ENCODE results near the gene PDXDC1. TPM values are rescaled to one million over a fixed set of nuclear protein-coding genes. Genes with fewer than 3 reads are reported as not detected.
A peak's percentile ranks its signal among the peaks of the same experiment; 100 is the strongest.
"Not testable (repeated sequence)": the region's sequence is repeated elsewhere in the genome, so short reads cannot be mapped to it uniquely, and the experiment has no call there.

The PDXDC1 gene
- total RNA-seq, 3 donors from 2014 or later (not counting 1 experiment from before 2014, with no cell fraction given) = 72.7 to 88.2 (median 75.1) TPM

- H3K4me3 Mint-ChIP-seq = peak overlapping the region; percentile 85
- DNase-seq = peak; percentile 53 to 77
- intact Hi-C loops (cut with micrococcal nuclease) = not testable (repeated sequence)
Observed at GRCh38 chr16:14975418-14976194, 780 bp downstream of the PDXDC1 start.

GRCh38 chr16:14976971-14977736 is 2.3 kb downstream of the PDXDC1 start:
- H3K27ac ChIP-seq (ENCODE audit: low read length); DNase-seq; intact Hi-C loops (cut with micrococcal nuclease); H3K4me3 Mint-ChIP-seq; H3K27me3 ChIP-seq (ENCODE audit: control insufficient read depth, insufficient read depth, low read length); ATAC-seq; H3K4me3 ChIP-seq (ENCODE audit: low read length); H3K36me3 Mint-ChIP-seq; H3K27me3 Mint-ChIP-seq (ENCODE audit: low read depth in 2 of 2); H3K9me3 ChIP-seq (ENCODE audit: control insufficient read depth, insufficient read depth, low read length); H3K9me3 Mint-ChIP-seq; H3K36me3 ChIP-seq (ENCODE audit: control insufficient read depth, insufficient read depth, low read length): not testable (repeated sequence)
- Mint-ChIP-seq H3K4me1 (peaks cover 9 to 21% of the 10 kb centered on the region in 2 donors), H3K27ac (peak overlapping the region in 1 of 2 donors; percentile 51)
- H3K4me1 ChIP-seq (ENCODE audit: control insufficient read depth, insufficient read depth, low read length) = peaks cover 18% of the 10 kb centered on the region
- 80% methylated on average over 7 of the region's 16 CpGs for WGBS (ENCODE audit: insufficient coverage)

More at GRCh38 chr16:14975418-14976194, 780 bp downstream of the PDXDC1 start:
- not testable (repeated sequence) for H3K9me3 ChIP-seq (ENCODE audit: control insufficient read depth, insufficient read depth, low read length); H3K9me3 Mint-ChIP-seq; H3K36me3 Mint-ChIP-seq; H3K27ac ChIP-seq (ENCODE audit: low read length); H3K27me3 Mint-ChIP-seq (ENCODE audit: low read depth in 2 of 2); H3K36me3 ChIP-seq (ENCODE audit: control insufficient read depth, insufficient read depth, low read length); H3K27me3 ChIP-seq (ENCODE audit: control insufficient read depth, insufficient read depth, low read length)
- peaks cover 9 to 14% of the 10 kb centered on the region in 2 donors for H3K4me1 Mint-ChIP-seq
- Histone ChIP-seq H3K4me1 (ENCODE audit: control insufficient read depth, insufficient read depth, low read length) (peaks cover 18% of the 10 kb centered on the region), H3K4me3 (ENCODE audit: low read length) (peak overlapping the region; percentile 83)
- peak in 1 of 3 donors; percentile 13 for ATAC-seq
- WGBS (ENCODE audit: insufficient coverage) = 7% methylated on average over 22 of the region's 47 CpGs
- peak overlapping the region; percentile 51 to 84 for H3K27ac Mint-ChIP-seq

GRCh38 chr16:14978281-14978680 is 3.5 kb downstream of the PDXDC1 start:
- DNase-seq; H3K27me3 ChIP-seq (ENCODE audit: control insufficient read depth, insufficient read depth, low read length); H3K4me3 ChIP-seq (ENCODE audit: low read length); H3K9me3 ChIP-seq (ENCODE audit: control insufficient read depth, insufficient read depth, low read length); H3K27ac ChIP-seq (ENCODE audit: low read length); H3K36me3 ChIP-seq (ENCODE audit: control insufficient read depth, insufficient read depth, low read length); H3K36me3 Mint-ChIP-seq; intact Hi-C loops (cut with micrococcal nuclease); H3K27me3 Mint-ChIP-seq (ENCODE audit: low read depth in 2 of 2); ATAC-seq; H3K9me3 Mint-ChIP-seq; H3K4me3 Mint-ChIP-seq; H3K27ac Mint-ChIP-seq: not testable (repeated sequence)
- peaks cover 18% of the 10 kb centered on the region for H3K4me1 ChIP-seq (ENCODE audit: control insufficient read depth, insufficient read depth, low read length)
- H3K4me1 Mint-ChIP-seq = peaks cover 9 to 22% of the 10 kb centered on the region in 2 donors
- 97% methylated on average over 7 of the region's 8 CpGs for WGBS (ENCODE audit: insufficient coverage)

GRCh38 chr16:14978908-14979307 is 4.1 kb downstream of the PDXDC1 start:
- H3K4me3 Mint-ChIP-seq; H3K27ac ChIP-seq (ENCODE audit: low read length); H3K36me3 Mint-ChIP-seq; intact Hi-C loops (cut with micrococcal nuclease); H3K9me3 ChIP-seq (ENCODE audit: control insufficient read depth, insufficient read depth, low read length); H3K9me3 Mint-ChIP-seq; H3K27me3 Mint-ChIP-seq (ENCODE audit: low read depth in 2 of 2); H3K4me3 ChIP-seq (ENCODE audit: low read length); H3K27me3 ChIP-seq (ENCODE audit: control insufficient read depth, insufficient read depth, low read length); H3K27ac Mint-ChIP-seq; ATAC-seq; DNase-seq; H3K36me3 ChIP-seq (ENCODE audit: control insufficient read depth, insufficient read depth, low read length): not testable (repeated sequence)
- H3K4me1 ChIP-seq (ENCODE audit: control insufficient read depth, insufficient read depth, low read length) = peaks cover 18% of the 10 kb centered on the region
- WGBS (ENCODE audit: insufficient coverage) = 93% methylated on average over 3 of the region's 4 CpGs
- H3K4me1 Mint-ChIP-seq = peaks cover 9 to 22% of the 10 kb centered on the region in 2 donors

GRCh38 chr16:14981234-14981633 is 6.4 kb downstream of the PDXDC1 start:
- H3K27ac ChIP-seq (ENCODE audit: low read length); ATAC-seq; DNase-seq; H3K9me3 ChIP-seq (ENCODE audit: control insufficient read depth, insufficient read depth, low read length); H3K4me3 ChIP-seq (ENCODE audit: low read length); intact Hi-C loops (cut with micrococcal nuclease); H3K36me3 ChIP-seq (ENCODE audit: control insufficient read depth, insufficient read depth, low read length); H3K27me3 ChIP-seq (ENCODE audit: control insufficient read depth, insufficient read depth, low read length); H3K27me3 Mint-ChIP-seq (ENCODE audit: low read depth in 2 of 2); H3K4me3 Mint-ChIP-seq; H3K4me1 ChIP-seq (ENCODE audit: control insufficient read depth, insufficient read depth, low read length); H3K27ac Mint-ChIP-seq; H3K36me3 Mint-ChIP-seq; H3K9me3 Mint-ChIP-seq: not testable (repeated sequence)
- peaks cover 7 to 21% of the 10 kb centered on the region in 2 donors for H3K4me1 Mint-ChIP-seq
- WGBS (ENCODE audit: insufficient coverage) = 56% methylated on average over 2 of the region's 3 CpGs

GRCh38 chr16:14982521-14982920 is 7.7 kb downstream of the PDXDC1 start:
- no CpG with 5 or more reads among the region's 2 CpGs for WGBS (ENCODE audit: insufficient coverage)
- intact Hi-C loops (cut with micrococcal nuclease); H3K27ac Mint-ChIP-seq; ATAC-seq; H3K9me3 ChIP-seq (ENCODE audit: control insufficient read depth, insufficient read depth, low read length); H3K9me3 Mint-ChIP-seq; DNase-seq; H3K4me3 ChIP-seq (ENCODE audit: low read length); H3K4me1 ChIP-seq (ENCODE audit: control insufficient read depth, insufficient read depth, low read length); H3K36me3 ChIP-seq (ENCODE audit: control insufficient read depth, insufficient read depth, low read length); H3K36me3 Mint-ChIP-seq; H3K27ac ChIP-seq (ENCODE audit: low read length); H3K4me3 Mint-ChIP-seq; H3K27me3 Mint-ChIP-seq (ENCODE audit: low read depth in 2 of 2); H3K27me3 ChIP-seq (ENCODE audit: control insufficient read depth, insufficient read depth, low read length): not testable (repeated sequence)
- peaks cover 4 to 14% of the 10 kb centered on the region in 2 donors for H3K4me1 Mint-ChIP-seq

GRCh38 chr16:14988092-14988491 is 13.3 kb downstream of the PDXDC1 start:
- intact Hi-C loops (cut with micrococcal nuclease); H3K9me3 Mint-ChIP-seq; H3K36me3 ChIP-seq (ENCODE audit: control insufficient read depth, insufficient read depth, low read length); DNase-seq; H3K27me3 Mint-ChIP-seq (ENCODE audit: low read depth in 2 of 2); H3K4me1 ChIP-seq (ENCODE audit: control insufficient read depth, insufficient read depth, low read length); H3K9me3 ChIP-seq (ENCODE audit: control insufficient read depth, insufficient read depth, low read length); H3K36me3 Mint-ChIP-seq; H3K27me3 ChIP-seq (ENCODE audit: control insufficient read depth, insufficient read depth, low read length); H3K4me3 ChIP-seq (ENCODE audit: low read length); H3K27ac ChIP-seq (ENCODE audit: low read length): not testable (repeated sequence)
- Mint-ChIP-seq H3K4me3 (peak overlapping the region; percentile 5), H3K27ac (peak overlapping the region in 1 of 2 donors; percentile 52), H3K4me1 (peaks cover 22 to 29% of the 10 kb centered on the region in 2 donors)
- peak in 1 of 3 donors; percentile 18 for ATAC-seq
- WGBS (ENCODE audit: insufficient coverage) = 73% methylated on average over 7 of the region's 8 CpGs

Measured in natural killer cell (primary cell).